Measurements from ENCODE around the gene SUPT5H. TPM values are rescaled to one million over a fixed set of nuclear protein-coding genes. Genes with fewer than 3 reads are reported as not detected.

SUPT5H gene
- total and polyA plus RNA-seq, 2 experiments from 2014 or later: 71.6 to 184 TPM

GRCh38 chr19:39438270-39438934 is 7.0 kb upstream of the SUPT5H start:
- H4K20me1 ChIP-seq (ENCODE audit: insufficient read depth, poor library complexity, severe bottlenecking): peaks cover 18% of the 10 kb centered on the region
- H3K4me2 ChIP-seq: no peak overlapping the region
- no peak overlapping the region for H3K27ac ChIP-seq
- H3K4me3 ChIP-seq: no peak overlapping the region
- no peaks in the 10 kb centered on the region for H3K9me3 ChIP-seq (ENCODE audit: low read depth)
- H3K27me3 ChIP-seq: no peaks in the 10 kb centered on the region
- H3K9me2 ChIP-seq (replicated peaks; ENCODE audit: insufficient read depth): no peaks in the 10 kb centered on the region
- H2AFZ ChIP-seq: no peak overlapping the region
- peaks cover 18% of the 10 kb centered on the region for H3K4me1 ChIP-seq (ENCODE audit: insufficient read depth)
- peaks cover 5% of the 10 kb centered on the region for H3K36me3 ChIP-seq (replicated peaks; ENCODE audit: insufficient read depth, low read depth)
- TF ChIP-seq EZH2phosphoT487 (IDR thresholded peaks at IDR 0.05; ENCODE audit: low read depth, severe bottlenecking, unreplicated experiment): no peak
- TF ChIP-seq, protein P1, sequence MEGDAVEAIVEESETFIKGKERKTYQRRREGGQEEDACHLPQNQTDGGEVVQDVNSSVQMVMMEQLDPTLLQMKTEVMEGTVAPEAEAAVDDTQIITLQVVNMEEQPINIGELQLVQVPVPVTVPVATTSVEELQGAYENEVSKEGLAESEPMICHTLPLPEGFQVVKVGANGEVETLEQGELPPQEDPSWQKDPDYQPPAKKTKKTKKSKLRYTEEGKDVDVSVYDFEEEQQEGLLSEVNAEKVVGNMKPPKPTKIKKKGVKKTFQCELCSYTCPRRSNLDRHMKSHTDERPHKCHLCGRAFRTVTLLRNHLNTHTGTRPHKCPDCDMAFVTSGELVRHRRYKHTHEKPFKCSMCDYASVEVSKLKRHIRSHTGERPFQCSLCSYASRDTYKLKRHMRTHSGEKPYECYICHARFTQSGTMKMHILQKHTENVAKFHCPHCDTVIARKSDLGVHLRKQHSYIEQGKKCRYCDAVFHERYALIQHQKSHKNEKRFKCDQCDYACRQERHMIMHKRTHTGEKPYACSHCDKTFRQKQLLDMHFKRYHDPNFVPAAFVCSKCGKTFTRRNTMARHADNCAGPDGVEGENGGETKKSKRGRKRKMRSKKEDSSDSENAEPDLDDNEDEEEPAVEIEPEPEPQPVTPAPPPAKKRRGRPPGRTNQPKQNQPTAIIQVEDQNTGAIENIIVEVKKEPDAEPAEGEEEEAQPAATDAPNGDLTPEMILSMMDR (IDR thresholded peaks at IDR 0.05; ENCODE audit: poor library complexity): no peak
- no peak for TF ChIP-seq EZH2 (IDR thresholded peaks at IDR 0.05; ENCODE audit: borderline replicate concordance)
- peaks cover 27% of the 10 kb centered on the region for H3K79me2 ChIP-seq
- 82% methylated on average over 9 of the region's 9 CpGs for WGBS (ENCODE audit: low lambda C conversion rate, missing lambda C conversion rate)
- DNase-seq (ENCODE audit: low spot score): peak; percentile 28

DNA sequence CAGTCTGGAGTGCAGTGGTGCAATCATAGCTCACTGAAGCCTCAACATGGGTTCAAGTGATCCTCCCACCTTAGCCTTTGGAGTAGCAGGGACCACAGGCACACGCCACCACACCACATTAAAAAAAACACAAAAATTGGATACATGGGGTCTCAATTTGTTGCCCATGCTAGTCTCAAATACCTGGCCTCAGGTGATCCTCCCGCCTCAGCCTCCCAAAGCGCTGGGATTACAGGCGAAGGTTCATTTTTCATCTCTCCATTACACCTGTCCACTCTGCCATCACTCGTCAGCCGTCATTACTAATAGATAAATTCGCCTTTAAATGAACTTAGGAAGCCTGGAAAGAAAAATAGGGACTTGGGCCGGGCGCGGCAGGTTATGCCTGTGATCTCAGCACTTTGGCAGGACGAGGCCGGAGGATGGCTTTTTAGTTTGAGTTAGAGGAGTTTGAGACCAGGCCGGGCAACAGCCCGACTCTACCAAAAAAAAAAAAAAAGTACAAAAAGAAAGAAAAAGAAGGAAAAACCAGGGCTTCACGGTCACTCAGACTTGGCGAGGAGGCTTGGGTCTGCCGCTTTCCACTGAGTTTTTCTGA is 685 bp upstream of the SUPT5H start:
- Histone ChIP-seq H4K20me1 (ENCODE audit: insufficient read depth, poor library complexity, severe bottlenecking) (peaks cover 28% of the 10 kb centered on the region), H3K9me2 (replicated peaks; ENCODE audit: insufficient read depth) (no peaks in the 10 kb centered on the region), H2AFZ (peak overlapping the region; percentile 77), H3K4me3 (peak overlapping the region; percentile 63), H3K36me3 (replicated peaks; ENCODE audit: insufficient read depth, low read depth) (no peaks in the 10 kb centered on the region), H3K4me1 (ENCODE audit: insufficient read depth) (peaks cover 19% of the 10 kb centered on the region), H3K27ac (peak overlapping the region; percentile 95), H3K79me2 (peaks cover 50% of the 10 kb centered on the region), H3K27me3 (no peaks in the 10 kb centered on the region), H3K4me2 (peak overlapping the region; percentile 96), H3K9me3 (ENCODE audit: low read depth) (no peaks in the 10 kb centered on the region)
- WGBS (ENCODE audit: low lambda C conversion rate, missing lambda C conversion rate): 12% methylated on average over 17 of the region's 17 CpGs
- TF ChIP-seq EZH2phosphoT487 (IDR thresholded peaks at IDR 0.05; ENCODE audit: low read depth, severe bottlenecking, unreplicated experiment) (no peak), EZH2 (IDR thresholded peaks at IDR 0.05; ENCODE audit: borderline replicate concordance) (no peak)
- TF ChIP-seq, protein P1 (IDR thresholded peaks at IDR 0.05; ENCODE audit: poor library complexity): no peak
- no peak for DNase-seq (ENCODE audit: low spot score)

GRCh38 chr19:39446365-39447084 is 1.1 kb downstream of the SUPT5H start:
- Histone ChIP-seq H3K4me3 (peak overlapping the region; percentile 47), H3K4me1 (ENCODE audit: insufficient read depth) (peaks cover 19% of the 10 kb centered on the region), H2AFZ (no peak overlapping the region), H3K27me3 (no peaks in the 10 kb centered on the region), H3K9me2 (replicated peaks; ENCODE audit: insufficient read depth) (no peaks in the 10 kb centered on the region), H3K27ac (peak overlapping the region; percentile 95), H3K36me3 (replicated peaks; ENCODE audit: insufficient read depth, low read depth) (no peaks in the 10 kb centered on the region), H4K20me1 (ENCODE audit: insufficient read depth, poor library complexity, severe bottlenecking) (peaks cover 45% of the 10 kb centered on the region), H3K4me2 (peak overlapping the region; percentile 85), H3K9me3 (ENCODE audit: low read depth) (no peaks in the 10 kb centered on the region), H3K79me2 (peaks cover 68% of the 10 kb centered on the region)
- whole genome bisulfite sequencing (ENCODE audit: low lambda C conversion rate, missing lambda C conversion rate): 86% methylated on average over 16 of the region's 16 CpGs
- TF ChIP-seq EZH2 (IDR thresholded peaks at IDR 0.05; ENCODE audit: borderline replicate concordance) (no peak), EZH2phosphoT487 (IDR thresholded peaks at IDR 0.05; ENCODE audit: low read depth, severe bottlenecking, unreplicated experiment) (no peak)
- TF ChIP-seq, protein P1 (IDR thresholded peaks at IDR 0.05; ENCODE audit: poor library complexity): no peak
- no peak for DNase-seq (ENCODE audit: low spot score)

Data from hepatocyte (in vitro differentiated cells).